Omental fat pad (tissue), 4 donors: ENCODE data around the gene MCC. TPM values are rescaled to one million over a fixed set of nuclear protein-coding genes. Genes with fewer than 3 reads are reported as not detected.

Experiments used
- ATAC-seq: fragments of 150-250 bp; one replicate; pipeline ENCODE4 v1.9.1; 2016; ENCODE audit warnings: mild to moderate bottlenecking, moderate library complexity; ENCODE audit not compliant: low FRiP score
- DNase-seq: peaks from one replicate; pipeline ENCODE4 v3.0.0-alpha.2; 2019; ENCODE audit warnings: low spot score
- total RNA-seq, 4 donors: library from RNA; depleted of rRNA; stranded (reverse); fragments of >200 nt; gene quantifications; one replicate each; pipeline ENCODE4 v1.1.0, GENCODE V29; 2016
- TF ChIP-seq, protein P1 (sequence below), 3 donors: fragments of 450-650 bp; IDR thresholded peaks; one replicate each; pipeline ENCODE4 v1.5.1; 2016 to 2017; ENCODE audit warnings: antibody characterized with exemption in 3 of 3, mild to moderate bottlenecking in 3 of 3, moderate library complexity in 2 of 3

Gene MCC
- total RNA-seq, 4 donors from 2014 or later: 32.8 to 56.3 (median 44.4) TPM

DNA sequence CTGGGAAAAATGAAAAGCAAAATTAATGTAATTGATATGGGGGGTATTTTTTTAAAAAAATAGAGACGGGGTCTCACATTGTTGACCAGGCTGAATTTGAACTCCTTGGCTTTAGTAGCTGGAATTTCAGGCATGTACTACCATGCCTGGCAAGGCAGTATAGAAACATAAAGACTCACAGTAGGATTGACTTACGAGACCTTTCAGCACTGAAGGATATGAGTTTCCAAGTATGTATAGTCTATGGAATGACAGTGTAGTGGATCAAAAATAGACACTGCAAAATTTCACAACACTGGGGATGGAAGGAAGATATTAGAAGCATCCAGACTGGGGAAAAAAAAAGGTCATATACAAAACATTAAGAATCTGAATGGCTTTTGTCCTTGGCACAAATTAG lies 504.9 kb downstream of the MCC start:
- ATAC-seq (no peak), DNase-seq (no peak)
- TF ChIP-seq, protein P1, sequence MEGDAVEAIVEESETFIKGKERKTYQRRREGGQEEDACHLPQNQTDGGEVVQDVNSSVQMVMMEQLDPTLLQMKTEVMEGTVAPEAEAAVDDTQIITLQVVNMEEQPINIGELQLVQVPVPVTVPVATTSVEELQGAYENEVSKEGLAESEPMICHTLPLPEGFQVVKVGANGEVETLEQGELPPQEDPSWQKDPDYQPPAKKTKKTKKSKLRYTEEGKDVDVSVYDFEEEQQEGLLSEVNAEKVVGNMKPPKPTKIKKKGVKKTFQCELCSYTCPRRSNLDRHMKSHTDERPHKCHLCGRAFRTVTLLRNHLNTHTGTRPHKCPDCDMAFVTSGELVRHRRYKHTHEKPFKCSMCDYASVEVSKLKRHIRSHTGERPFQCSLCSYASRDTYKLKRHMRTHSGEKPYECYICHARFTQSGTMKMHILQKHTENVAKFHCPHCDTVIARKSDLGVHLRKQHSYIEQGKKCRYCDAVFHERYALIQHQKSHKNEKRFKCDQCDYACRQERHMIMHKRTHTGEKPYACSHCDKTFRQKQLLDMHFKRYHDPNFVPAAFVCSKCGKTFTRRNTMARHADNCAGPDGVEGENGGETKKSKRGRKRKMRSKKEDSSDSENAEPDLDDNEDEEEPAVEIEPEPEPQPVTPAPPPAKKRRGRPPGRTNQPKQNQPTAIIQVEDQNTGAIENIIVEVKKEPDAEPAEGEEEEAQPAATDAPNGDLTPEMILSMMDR (IDR thresholded peaks at IDR 0.05): no peak

DNA sequence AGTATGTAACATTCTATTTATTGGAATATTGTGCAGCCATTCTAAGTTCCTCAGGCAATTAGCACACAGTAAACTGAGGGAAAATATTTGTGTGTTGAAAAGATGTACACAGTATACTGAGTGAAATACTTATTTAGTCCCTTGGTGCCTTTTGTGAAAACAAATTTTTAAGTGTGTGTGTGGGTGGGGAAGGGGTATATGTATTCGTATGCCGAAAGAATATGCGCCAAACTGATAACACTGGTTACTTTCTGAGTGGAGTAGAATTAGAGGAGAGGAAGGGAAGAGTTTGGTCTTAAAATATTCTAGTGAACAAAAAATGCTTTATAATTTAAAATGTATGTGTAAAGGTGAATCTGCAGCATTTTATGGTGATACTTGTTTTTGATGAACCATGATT lies 508.5 kb downstream of the MCC start:
- TF ChIP-seq, protein P1 (IDR thresholded peaks at IDR 0.05): no peak
- no peak for ATAC-seq
- DNase-seq: no peak

DNA sequence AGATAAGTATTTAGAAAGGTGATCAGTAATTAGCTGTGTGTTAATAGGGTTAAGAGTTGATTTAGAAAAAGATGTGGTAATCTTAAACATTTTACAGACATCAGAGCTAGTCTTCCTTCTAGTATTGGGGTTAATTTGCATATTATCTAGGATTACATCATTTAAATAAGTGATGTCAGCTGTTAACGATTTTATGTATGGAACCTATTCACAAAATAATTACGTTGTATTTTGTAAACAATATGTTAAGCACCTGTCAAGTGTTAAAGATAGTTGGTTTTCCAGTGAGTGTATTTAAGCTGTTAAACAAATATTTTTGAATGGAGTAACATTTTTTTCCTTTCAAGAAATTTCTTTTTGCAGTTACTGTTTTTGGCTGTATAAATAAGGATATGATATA lies 509.4 kb downstream of the MCC start:
- DNase-seq (no peak), ATAC-seq (no peak)
- TF ChIP-seq, protein P1 (IDR thresholded peaks at IDR 0.05): no peak

DNA sequence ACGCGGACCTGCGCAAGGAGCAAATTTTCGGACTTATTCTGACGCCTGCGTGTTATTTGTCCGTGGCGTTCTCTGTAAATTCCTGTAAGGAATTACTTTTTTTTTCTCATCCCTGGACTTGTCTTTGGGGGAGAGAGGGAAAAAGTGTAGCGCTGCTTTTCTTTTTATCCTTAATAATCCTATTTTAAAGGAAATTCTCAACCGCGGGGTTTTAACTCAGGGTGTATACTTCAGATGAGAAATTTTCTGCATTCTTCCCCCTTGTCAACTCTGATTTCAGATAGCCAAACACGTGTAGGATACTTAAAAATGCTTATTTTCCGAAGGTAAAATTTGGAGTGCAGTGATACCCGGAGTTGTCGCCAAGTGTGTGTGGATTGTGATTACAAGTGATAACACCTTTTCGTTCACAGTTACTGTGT lies 510.8 kb downstream of the MCC start:
- no peak for ATAC-seq
- TF ChIP-seq, protein P1 (IDR thresholded peaks at IDR 0.05): no peak

GRCh38 chr5:112976432-112977309 lies 511.6 kb downstream of the MCC start, which contains the start of gene DCP2:
TSS of gene DCP2 (plus strand) at chr5:112976798. CDS start at chr5:112976934, 136 bp downstream.
- ATAC-seq (peak; percentile 100), DNase-seq (peak; percentile 69)
- TF ChIP-seq, protein P1 (IDR thresholded peaks at IDR 0.05): no peak

More for the DNA sequence above, 510.8 kb downstream of the MCC start:
- DNase-seq: no peak

DNA sequence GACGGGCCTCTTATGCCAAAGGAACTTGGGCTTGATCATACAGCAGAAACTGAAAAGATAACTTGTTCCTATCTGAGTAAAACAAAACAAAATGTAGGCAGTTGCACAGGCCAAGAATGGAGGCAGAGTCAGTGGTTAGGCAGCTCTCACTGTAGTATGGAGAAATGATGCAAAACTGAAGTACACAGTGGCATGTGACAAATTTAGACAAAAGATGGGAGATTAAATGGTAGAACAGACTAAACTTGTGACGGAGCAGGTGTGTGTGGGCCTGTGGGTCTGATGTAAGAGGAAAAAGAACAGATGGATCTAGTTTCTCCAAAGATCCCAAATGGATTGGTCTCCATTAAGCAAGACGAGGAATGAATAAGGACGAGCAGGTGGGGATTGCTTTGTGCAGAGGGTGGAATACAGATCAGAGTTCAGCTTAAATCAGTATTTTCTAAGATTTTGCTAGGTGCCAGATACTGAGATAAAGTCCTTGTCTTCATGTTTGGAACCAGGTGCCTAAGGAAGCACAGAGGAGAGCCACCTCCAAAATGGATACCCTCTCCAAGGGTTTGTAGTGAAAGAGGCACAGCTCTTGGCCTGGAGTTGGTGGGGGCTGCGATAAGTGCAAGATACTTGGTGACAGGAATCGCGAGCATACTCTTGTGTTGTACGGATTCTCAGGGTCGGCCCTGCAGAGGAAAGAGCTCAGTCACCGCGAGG lies 512.4 kb downstream of the MCC start:
- TF ChIP-seq, protein P1 (IDR thresholded peaks at IDR 0.05): no peak
- ATAC-seq: peak; percentile 27
- DNase-seq: no peak
